Thyroid gland (tissue), 4 donors: Measurements from ENCODE around the gene PPM1N. TPM values are rescaled to one million over a fixed set of nuclear protein-coding genes. Genes with fewer than 3 reads are reported as not detected.

Experiments used
- DNase-seq, 2 donors: peaks; one replicate each; pipeline ENCODE4 v3.0.0-alpha.2; 2019
- H3K27ac ChIP-seq, 3 donors: fragments of 200-600 bp; sonication (generic); 1 replicate in 2 of 3; 2 replicates in 1 of 3; pipeline ENCODE4 v1.5.1; 2016 to 2019; ENCODE audit warnings: mild to moderate bottlenecking in 1 of 3, moderate library complexity in 1 of 3
- H3K27me3 ChIP-seq: fragments of 200-600 bp; sonication (generic); one replicate; pipeline ENCODE4 v1.5.1; 2019
- H3K36me3 ChIP-seq, 2 donors: fragments of 200-600 bp; sonication (generic); one replicate each; pipeline ENCODE4 v1.5.1; 2016 to 2019
- H3K4me1 ChIP-seq, 2 donors: fragments of 200-600 bp; sonication (generic); one replicate each; pipeline ENCODE4 v1.5.1; 2017 to 2019
- H3K4me3 ChIP-seq, 3 donors: fragments of 200-600 bp; sonication (generic); replicated peaks in 1 of 3; 1 replicate in 2 of 3; 2 replicates in 1 of 3; pipeline ENCODE4 v1.5.1; 2016; ENCODE audit warnings: mild to moderate bottlenecking in 1 of 3
- H3K9me3 ChIP-seq: fragments of 200-600 bp; sonication (generic); one replicate; pipeline ENCODE4 v1.5.1; 2017
- POLR2A ChIP-seq, 2 donors: fragments of 450-650 bp; IDR thresholded peaks; one replicate each; pipeline ENCODE4 v1.6.1; 2017; ENCODE audit warnings: antibody characterized with exemption in 2 of 2, mild to moderate bottlenecking in 2 of 2, moderate library complexity in 1 of 2
- WGBS, 2 donors: methylation state at CpG; one replicate each; pipeline ENCODE4 v1.1.5; 2017; 5-methylcytosine and 5-hydroxymethylcytosine counted together
- intact Hi-C: fragments of 100-400 bp; cut with DNase I; formaldehyde crosslinking; loops from one replicate; pipeline ENCODE4 v1.15.1; 2023
- total RNA-seq, 4 donors: library from RNA; depleted of rRNA; stranded (reverse); fragments of >200 nt; gene quantifications; one replicate each; pipeline ENCODE4 v1.2.3, GENCODE V29; 2016
- TF ChIP-seq, protein P1 (sequence below), 6 experiments: fragments of 200-600 bp in 3 of 6; fragments of 450-650 bp in 3 of 6; sonication (generic) in 3 of 6; IDR thresholded peaks; one replicate each; pipeline ENCODE4 v1.5.1; 2016 to 2019; ENCODE audit warnings: antibody characterized with exemption in 6 of 6, mild to moderate bottlenecking in 2 of 6, inconsistent platforms in 1 of 6, moderate library complexity in 1 of 6

Gene PPM1N
- total RNA-seq, 4 donors from 2014 or later, result 0.73 to 1.1 TPM; not detected in 2

DNA sequence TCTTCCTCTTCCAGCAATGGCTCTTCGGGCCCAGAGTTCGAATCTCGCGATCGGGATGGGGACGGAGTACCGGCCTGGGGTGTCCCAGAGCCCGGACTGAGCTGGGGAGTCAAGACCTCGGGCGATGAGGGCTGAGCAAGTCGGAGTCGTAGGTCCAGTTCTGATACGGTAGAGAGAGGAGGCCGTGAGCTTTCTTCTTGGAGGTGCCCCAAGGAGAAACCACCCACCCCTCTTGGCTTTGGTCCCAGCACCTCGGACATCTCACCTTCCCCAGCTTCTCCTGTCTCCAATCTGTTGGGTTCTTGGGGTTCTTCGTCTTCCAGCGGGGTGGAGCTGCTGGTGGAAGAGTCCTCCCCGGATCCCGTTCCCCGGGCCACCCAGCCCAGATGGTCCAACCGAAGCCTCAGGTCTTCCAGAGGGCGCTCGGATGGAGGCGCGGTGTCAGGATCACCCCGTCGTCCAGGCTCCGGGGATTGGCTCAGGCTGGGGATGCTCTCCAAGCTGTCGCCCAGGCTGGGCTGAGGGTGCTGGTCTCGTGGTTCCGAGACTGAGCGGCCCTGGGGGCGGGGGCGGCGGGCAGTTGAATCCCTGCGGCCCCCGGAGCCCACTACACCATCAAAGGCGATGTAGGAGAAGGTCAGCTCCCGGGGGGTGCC, 3.9 kb upstream of the PPM1N start:
- peaks cover 7% of the 10 kb centered on the region for H3K27me3 ChIP-seq
- no peaks in the 10 kb centered on the region for H3K36me3 ChIP-seq
- H3K4me3 ChIP-seq, result no peak overlapping the region
- H3K9me3 ChIP-seq, result no peaks in the 10 kb centered on the region
- H3K27ac ChIP-seq, result no peak overlapping the region
- WGBS, 2 donors, result 94 to 96% methylated on average over 31 to 35 of the region's 39 CpGs
- DNase-seq, result no peak
- TF ChIP-seq, protein P1, sequence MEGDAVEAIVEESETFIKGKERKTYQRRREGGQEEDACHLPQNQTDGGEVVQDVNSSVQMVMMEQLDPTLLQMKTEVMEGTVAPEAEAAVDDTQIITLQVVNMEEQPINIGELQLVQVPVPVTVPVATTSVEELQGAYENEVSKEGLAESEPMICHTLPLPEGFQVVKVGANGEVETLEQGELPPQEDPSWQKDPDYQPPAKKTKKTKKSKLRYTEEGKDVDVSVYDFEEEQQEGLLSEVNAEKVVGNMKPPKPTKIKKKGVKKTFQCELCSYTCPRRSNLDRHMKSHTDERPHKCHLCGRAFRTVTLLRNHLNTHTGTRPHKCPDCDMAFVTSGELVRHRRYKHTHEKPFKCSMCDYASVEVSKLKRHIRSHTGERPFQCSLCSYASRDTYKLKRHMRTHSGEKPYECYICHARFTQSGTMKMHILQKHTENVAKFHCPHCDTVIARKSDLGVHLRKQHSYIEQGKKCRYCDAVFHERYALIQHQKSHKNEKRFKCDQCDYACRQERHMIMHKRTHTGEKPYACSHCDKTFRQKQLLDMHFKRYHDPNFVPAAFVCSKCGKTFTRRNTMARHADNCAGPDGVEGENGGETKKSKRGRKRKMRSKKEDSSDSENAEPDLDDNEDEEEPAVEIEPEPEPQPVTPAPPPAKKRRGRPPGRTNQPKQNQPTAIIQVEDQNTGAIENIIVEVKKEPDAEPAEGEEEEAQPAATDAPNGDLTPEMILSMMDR (IDR thresholded peaks at IDR 0.05), result no peak
- no peak for TF ChIP-seq POLR2A (IDR thresholded peaks at IDR 0.05)
- intact Hi-C loops, result no loop called here
- peaks cover 16 to 41% of the 10 kb centered on the region in 2 donors for H3K4me1 ChIP-seq

DNA sequence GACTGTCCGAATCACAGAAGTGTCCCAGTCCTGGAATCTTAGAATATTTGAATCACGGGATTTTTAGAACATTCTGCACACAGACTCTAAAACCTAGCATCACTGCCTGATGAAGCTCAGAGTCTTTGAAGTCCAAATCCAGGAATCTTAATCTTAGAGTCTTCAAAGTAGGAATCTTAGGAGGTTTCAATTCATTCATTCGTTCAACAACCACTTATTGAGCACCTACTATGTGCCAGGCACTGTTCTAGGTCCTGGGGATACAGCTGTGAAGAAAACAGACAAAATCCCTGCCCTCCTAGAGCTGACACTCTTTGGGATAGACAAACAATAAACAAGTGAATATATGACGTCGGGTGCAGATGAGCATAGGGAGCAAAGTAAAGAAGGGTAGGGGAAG, 3.1 kb upstream of the PPM1N start:
- no peak for TF ChIP-seq POLR2A (IDR thresholded peaks at IDR 0.05)
- TF ChIP-seq, protein P1 (IDR thresholded peaks at IDR 0.05), result no peak
- intact Hi-C loops, result no loop called here
- Histone ChIP-seq H3K9me3 (no peaks in the 10 kb centered on the region), H3K27ac (no peak overlapping the region), H3K4me3 (no peak overlapping the region), H3K36me3 (no peaks in the 10 kb centered on the region), H3K27me3 (peaks cover 10% of the 10 kb centered on the region), H3K4me1 (peaks cover 16 to 44% of the 10 kb centered on the region in 2 donors)
- no peak for DNase-seq
- WGBS, 2 donors, result 85 to 86% methylated on average over 5 of the region's 5 CpGs

DNA sequence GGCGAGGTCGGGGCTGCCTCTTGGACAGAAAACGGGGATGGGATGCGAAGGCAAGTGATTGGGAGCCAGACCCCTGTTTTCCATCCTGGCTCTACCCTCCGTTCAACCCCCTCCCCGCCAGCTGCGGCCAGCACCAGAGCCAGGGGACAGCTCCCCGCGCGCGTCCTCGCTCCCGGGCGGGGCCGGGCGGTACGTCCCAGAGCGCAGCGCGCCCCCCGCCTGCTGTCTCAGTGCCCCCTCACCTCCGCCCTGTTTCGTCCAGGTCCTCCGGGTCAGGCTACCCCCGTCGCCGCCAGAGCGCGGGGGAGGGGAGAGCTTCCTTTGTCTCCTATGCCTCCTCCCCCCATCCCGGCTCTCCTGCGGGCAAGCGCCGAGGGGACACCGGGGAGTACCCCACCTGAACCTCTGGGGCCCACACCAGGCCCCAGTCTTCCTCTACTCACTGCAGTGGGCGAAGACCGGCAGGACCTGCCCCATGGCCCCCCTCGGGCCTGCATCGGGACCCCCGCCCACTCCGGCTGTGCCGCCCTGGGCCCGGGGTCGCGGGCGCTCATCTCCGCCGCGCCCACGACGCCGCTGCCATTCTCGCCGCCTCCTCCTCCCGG, 1.8 kb upstream of the PPM1N start:
- intact Hi-C loops, result no loop called here
- peak in 1 of 2 donors; percentile 24 for DNase-seq

DNA sequence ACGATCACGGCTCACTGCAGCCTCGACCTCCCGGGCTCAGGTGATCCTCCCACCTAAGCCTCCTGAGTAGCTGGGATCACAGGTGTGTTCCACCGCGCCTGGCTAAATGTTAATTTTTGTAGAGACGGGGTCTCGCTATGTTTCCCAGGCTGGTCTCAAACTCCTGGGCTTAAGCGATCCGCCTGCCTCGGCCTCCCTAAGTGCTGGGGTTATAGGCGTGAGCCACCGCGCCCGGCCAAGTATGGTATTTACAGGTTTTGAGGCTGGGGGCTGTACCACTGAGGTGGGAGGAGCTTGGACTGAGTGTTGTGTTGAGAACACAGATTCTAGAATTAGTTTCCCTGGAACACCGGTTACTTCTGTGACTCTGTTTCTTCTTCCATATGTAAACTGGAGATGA, 452 bp upstream of the PPM1N start:
- no peak overlapping the region for H3K27ac ChIP-seq
- no peaks in the 10 kb centered on the region for H3K36me3 ChIP-seq
- no peak for DNase-seq
- peaks cover 10% of the 10 kb centered on the region for H3K27me3 ChIP-seq
- 22 to 27% methylated on average over 14 to 16 of the region's 16 CpGs for WGBS, 2 donors
- no peak overlapping the region for H3K4me3 ChIP-seq
- no peak for TF ChIP-seq POLR2A (IDR thresholded peaks at IDR 0.05)
- TF ChIP-seq, protein P1 (IDR thresholded peaks at IDR 0.05), result no peak
- peaks cover 16 to 40% of the 10 kb centered on the region in 2 donors for H3K4me1 ChIP-seq
- intact Hi-C loops, result no loop called here
- no peaks in the 10 kb centered on the region for H3K9me3 ChIP-seq

More for the DNA sequence above, 1.8 kb upstream of the PPM1N start:
- Histone ChIP-seq H3K27me3 (peaks cover 10% of the 10 kb centered on the region), H3K4me1 (peaks cover 16 to 44% of the 10 kb centered on the region in 2 donors), H3K9me3 (no peaks in the 10 kb centered on the region), H3K4me3 (peak overlapping the region in 2 of 3 donors; percentile 39 to 53), H3K27ac (no peak overlapping the region), H3K36me3 (no peaks in the 10 kb centered on the region)
- WGBS, 2 donors, result 0% methylated on average over 6 of the region's 54 CpGs; no CpG with 5 or more reads in 1 of the 2 donors
- TF ChIP-seq, protein P1 (IDR thresholded peaks at IDR 0.05), result no peak
- TF ChIP-seq POLR2A (IDR thresholded peaks at IDR 0.05), result no peak
